ENCODE results near the gene PTPRD. TPM values are rescaled to one million over a fixed set of nuclear protein-coding genes. Genes with fewer than 3 reads are reported as not detected.

Gene PTPRD
- total RNA-seq, 1 donor: 26.3 TPM

GRCh38 chr9:8268216-8268878 is 2344.5 kb downstream of the PTPRD start:
- TF ChIP-seq CTCF (IDR thresholded peaks at IDR 0.05; ENCODE audit: insufficient read depth, low read depth, low read length): no peak
- DNase-seq (ENCODE audit: low read depth): no peak
- no peak overlapping the region for H3K4me3 ChIP-seq (ENCODE audit: low read depth, low read length)

GRCh38 chr9:8267636-8268035 is 2345.2 kb downstream of the PTPRD start:
- H3K4me3 ChIP-seq (ENCODE audit: low read depth, low read length): no peak overlapping the region
- no peak for TF ChIP-seq CTCF (IDR thresholded peaks at IDR 0.05; ENCODE audit: insufficient read depth, low read depth, low read length)
- no peak for DNase-seq (ENCODE audit: low read depth)

GRCh38 chr9:8266861-8267260 is 2345.9 kb downstream of the PTPRD start:
- no peak overlapping the region for H3K4me3 ChIP-seq (ENCODE audit: low read depth, low read length)
- TF ChIP-seq CTCF (IDR thresholded peaks at IDR 0.05; ENCODE audit: insufficient read depth, low read depth, low read length): no peak
- no peak for DNase-seq (ENCODE audit: low read depth)

- no peak overlapping the region for H3K4me3 ChIP-seq (ENCODE audit: low read depth, low read length)
- TF ChIP-seq CTCF (IDR thresholded peaks at IDR 0.05; ENCODE audit: insufficient read depth, low read depth, low read length): no peak
- no peak for DNase-seq (ENCODE audit: low read depth)
Observed at GRCh38 chr9:8265281-8265680, 2347.5 kb downstream of the PTPRD start.

Small RNA genes lying within 50 kb of the gene (small RNA-seq; reads per million reads assigned to genes)
- gene AL135790.2 (not detected), gene RNU7-185P (not detected)

All from fibroblast of villous mesenchyme (primary cell).